Suprapubic skin (tissue), 3 donors: ENCODE measurements around the gene TP53TG5.

Experiments
- EP300 ChIP-seq: sonication (generic); formaldehyde crosslinking; IDR thresholded peaks from one replicate; pipeline ENCODE4 v1.6.1; 2017; ENCODE audit warnings: antibody characterized with exemption
- TF ChIP-seq, protein P1 (sequence below), 2 donors: fragments of 200-600 bp in 1 of 2; fragments of 450-650 bp in 1 of 2; sonication (generic) in 1 of 2; IDR thresholded peaks; one replicate each; pipeline ENCODE4 v1.5.1; 2016 to 2019; ENCODE audit warnings: antibody characterized with exemption in 2 of 2, mild to moderate bottlenecking in 1 of 2, moderate library complexity in 1 of 2

DNA sequence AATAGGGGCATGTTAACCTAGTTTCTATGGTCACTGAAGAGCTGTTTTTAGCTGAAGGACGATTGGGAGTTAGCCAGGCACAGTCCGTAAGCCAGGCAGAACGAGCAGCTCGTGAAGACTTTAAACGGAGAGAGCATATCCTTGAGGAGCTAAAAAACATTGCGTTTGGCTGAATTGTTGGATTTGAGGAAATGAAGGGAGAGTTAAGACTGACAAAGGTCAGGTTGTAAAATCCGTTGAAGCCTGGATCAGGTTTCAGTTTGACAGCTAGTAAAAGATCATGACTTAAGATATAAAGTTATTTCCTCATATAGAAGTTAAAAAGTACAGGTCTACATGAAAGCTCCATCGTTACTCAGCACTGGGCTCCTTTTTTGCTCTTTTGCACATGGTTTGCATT, 32.8 kb upstream of the TP53TG5 start:
- TF ChIP-seq EP300 = no peak
- TF ChIP-seq, protein P1, sequence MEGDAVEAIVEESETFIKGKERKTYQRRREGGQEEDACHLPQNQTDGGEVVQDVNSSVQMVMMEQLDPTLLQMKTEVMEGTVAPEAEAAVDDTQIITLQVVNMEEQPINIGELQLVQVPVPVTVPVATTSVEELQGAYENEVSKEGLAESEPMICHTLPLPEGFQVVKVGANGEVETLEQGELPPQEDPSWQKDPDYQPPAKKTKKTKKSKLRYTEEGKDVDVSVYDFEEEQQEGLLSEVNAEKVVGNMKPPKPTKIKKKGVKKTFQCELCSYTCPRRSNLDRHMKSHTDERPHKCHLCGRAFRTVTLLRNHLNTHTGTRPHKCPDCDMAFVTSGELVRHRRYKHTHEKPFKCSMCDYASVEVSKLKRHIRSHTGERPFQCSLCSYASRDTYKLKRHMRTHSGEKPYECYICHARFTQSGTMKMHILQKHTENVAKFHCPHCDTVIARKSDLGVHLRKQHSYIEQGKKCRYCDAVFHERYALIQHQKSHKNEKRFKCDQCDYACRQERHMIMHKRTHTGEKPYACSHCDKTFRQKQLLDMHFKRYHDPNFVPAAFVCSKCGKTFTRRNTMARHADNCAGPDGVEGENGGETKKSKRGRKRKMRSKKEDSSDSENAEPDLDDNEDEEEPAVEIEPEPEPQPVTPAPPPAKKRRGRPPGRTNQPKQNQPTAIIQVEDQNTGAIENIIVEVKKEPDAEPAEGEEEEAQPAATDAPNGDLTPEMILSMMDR (IDR thresholded peaks at IDR 0.05) = no peak
